Activated T-helper 1 cell treated with anti-CD3 and anti-CD28 coated beads, Interleukin-12 subunit alpha, Interleukin-12 subunit beta, Interleukin-2, Interleukin-4 antibody, amounts not matched to agents 30 ng/mL and 10 ng/mL and 1 ng/mL, durations not matched to agents 14 hours and 24 hours and 36 hours (primary cell): ENCODE results near the gene GGT6. TPM values are rescaled to one million over a fixed set of nuclear protein-coding genes. Genes with fewer than 3 reads are reported as not detected.
"Not testable (repeated sequence)": the region's sequence is repeated elsewhere in the genome, so short reads cannot be mapped to it uniquely, and the experiment has no call there.

Experiments used
- DNase-seq: peaks from one replicate; pipeline ENCODE4 v3.0.0; 2021; ENCODE audit warnings: low spot score
- H3K27ac Mint-ChIP-seq: one replicate; pipeline ENCODE4 v1.8.0; 2021; ENCODE audit warnings: mild to moderate bottlenecking, mixed read lengths
- H3K27me3 Mint-ChIP-seq: one replicate; pipeline ENCODE4 v1.8.0; 2022; ENCODE audit warnings: mild to moderate bottlenecking, moderate library complexity, mixed read lengths; ENCODE audit not compliant: insufficient read depth
- H3K36me3 Mint-ChIP-seq: one replicate; pipeline ENCODE4 v1.8.0; 2021; ENCODE audit warnings: low read depth, mixed read lengths
- H3K4me1 Mint-ChIP-seq: one replicate; pipeline ENCODE4 v1.8.0; 2021; ENCODE audit warnings: low read depth, mixed read lengths
- H3K4me3 Mint-ChIP-seq: one replicate; pipeline ENCODE4 v1.8.0; 2021; ENCODE audit warnings: mild to moderate bottlenecking, moderate library complexity, mixed read lengths
- H3K9me3 Mint-ChIP-seq: one replicate; pipeline ENCODE4 v1.8.0; 2021; ENCODE audit warnings: mixed read lengths
- intact Hi-C: fragments of 100-400 bp; cut with micrococcal nuclease; formaldehyde crosslinking; loops from one replicate; pipeline ENCODE4 v1.15.1; 2024
- total RNA-seq: library from RNA; stranded (reverse); gene quantifications from 2 replicates; pipeline ENCODE4 v1.2.3, GENCODE V29; 2022

Gene GGT6
- not detected in 2 replicates for total RNA-seq

- intact Hi-C loops: loop anchor here (5.0 to 10.0 kb wide), 3 partner anchors 142 to 346 kb away; partner anchors contain the start of gene PELP1
- DNase-seq: no peak
- H3K4me3 Mint-ChIP-seq: no peak within 1 kb of the TSS
- peaks cover 43% of the 10 kb centered on the region for H3K4me1 Mint-ChIP-seq
- H3K36me3 Mint-ChIP-seq: no peaks in the 10 kb centered on the region
- no peaks in the 10 kb centered on the region for H3K27me3 Mint-ChIP-seq
- H3K27ac Mint-ChIP-seq: no peak within 1 kb of the TSS
- no peaks in the 10 kb centered on the region for H3K9me3 Mint-ChIP-seq
These were observed at the start of gene GGT6 for GRCh38 chr17:4560421-4560820. GGT6 (minus strand) TSS chr17:4560577; CDS start chr17:4560521, 56 bp downstream.

GRCh38 chr17:4610162-4610561 is 49.8 kb upstream of the GGT6 start:
- intact Hi-C loops: no loop called here

GRCh38 chr17:4609761-4610160 is 49.4 kb upstream of the GGT6 start:
- intact Hi-C loops: no loop called here
- DNase-seq: no peak
- H3K9me3 Mint-ChIP-seq: no peaks in the 10 kb centered on the region
- no peaks in the 10 kb centered on the region for H3K36me3 Mint-ChIP-seq
- no peak overlapping the region for H3K4me3 Mint-ChIP-seq
- no peak overlapping the region for H3K27ac Mint-ChIP-seq
- peaks cover 26% of the 10 kb centered on the region for H3K27me3 Mint-ChIP-seq
- no peaks in the 10 kb centered on the region for H3K4me1 Mint-ChIP-seq

More at GRCh38 chr17:4610162-4610561, 49.8 kb upstream of the GGT6 start:
- Mint-ChIP-seq H3K27me3 (peaks cover 26% of the 10 kb centered on the region), H3K36me3 (no peaks in the 10 kb centered on the region), H3K9me3 (no peaks in the 10 kb centered on the region), H3K27ac (no peak overlapping the region), H3K4me1 (no peaks in the 10 kb centered on the region), H3K4me3 (no peak overlapping the region)
- DNase-seq: no peak

- no peak overlapping the region for H3K4me3 Mint-ChIP-seq
- DNase-seq: no peak
- H3K36me3 Mint-ChIP-seq: no peaks in the 10 kb centered on the region
- H3K27me3 Mint-ChIP-seq: peaks cover 26% of the 10 kb centered on the region
- H3K9me3 Mint-ChIP-seq: no peaks in the 10 kb centered on the region
- no peak overlapping the region for H3K27ac Mint-ChIP-seq
- intact Hi-C loops: no loop called here
- H3K4me1 Mint-ChIP-seq: no peaks in the 10 kb centered on the region
These were observed 47.4 kb upstream of the GGT6 start for GRCh38 chr17:4607773-4608187.

- no peak overlapping the region for H3K27ac Mint-ChIP-seq
- intact Hi-C loops: no loop called here
- DNase-seq: no peak
- H3K4me1 Mint-ChIP-seq: no peaks in the 10 kb centered on the region
- H3K27me3 Mint-ChIP-seq: peaks cover 26% of the 10 kb centered on the region
- H3K36me3 Mint-ChIP-seq: no peaks in the 10 kb centered on the region
- H3K4me3 Mint-ChIP-seq: no peak overlapping the region
- no peaks in the 10 kb centered on the region for H3K9me3 Mint-ChIP-seq
These were observed 46.9 kb upstream of the GGT6 start for GRCh38 chr17:4607261-4607741.

- H3K4me3 Mint-ChIP-seq: no peak overlapping the region
- H3K9me3 Mint-ChIP-seq: no peaks in the 10 kb centered on the region
- intact Hi-C loops: no loop called here
- DNase-seq: no peak
- H3K36me3 Mint-ChIP-seq: no peaks in the 10 kb centered on the region
- no peaks in the 10 kb centered on the region for H3K4me1 Mint-ChIP-seq
- peaks cover 23% of the 10 kb centered on the region for H3K27me3 Mint-ChIP-seq
- H3K27ac Mint-ChIP-seq: no peak overlapping the region
These were observed 45.4 kb upstream of the GGT6 start for GRCh38 chr17:4605826-4606225.

GRCh38 chr17:4604736-4605135 is 44.4 kb upstream of the GGT6 start:
- H3K27ac Mint-ChIP-seq, H3K4me1 Mint-ChIP-seq, H3K36me3 Mint-ChIP-seq, H3K9me3 Mint-ChIP-seq, H3K4me3 Mint-ChIP-seq, intact Hi-C loops, DNase-seq: not testable (repeated sequence)
- H3K27me3 Mint-ChIP-seq: peaks cover 15% of the 10 kb centered on the region

GRCh38 chr17:4604111-4604644 is 43.8 kb upstream of the GGT6 start:
- no peak overlapping the region for H3K27ac Mint-ChIP-seq
- H3K4me1 Mint-ChIP-seq: no peaks in the 10 kb centered on the region
- H3K27me3 Mint-ChIP-seq: peaks cover 12% of the 10 kb centered on the region
- no peaks in the 10 kb centered on the region for H3K9me3 Mint-ChIP-seq
- no peak overlapping the region for H3K4me3 Mint-ChIP-seq
- DNase-seq: no peak
- intact Hi-C loops: no loop called here
- H3K36me3 Mint-ChIP-seq: no peaks in the 10 kb centered on the region

GRCh38 chr17:4602041-4602440 is 41.7 kb upstream of the GGT6 start:
- no peaks in the 10 kb centered on the region for H3K4me1 Mint-ChIP-seq
- no peaks in the 10 kb centered on the region for H3K9me3 Mint-ChIP-seq
- intact Hi-C loops: no loop called here
- H3K27ac Mint-ChIP-seq: no peak overlapping the region
- no peak for DNase-seq
- H3K27me3 Mint-ChIP-seq: peaks cover 3% of the 10 kb centered on the region
- H3K4me3 Mint-ChIP-seq: no peak overlapping the region
- H3K36me3 Mint-ChIP-seq: no peaks in the 10 kb centered on the region

- Mint-ChIP-seq H3K4me3 (no peak overlapping the region), H3K27ac (no peak overlapping the region), H3K4me1 (no peaks in the 10 kb centered on the region), H3K9me3 (no peaks in the 10 kb centered on the region), H3K36me3 (no peaks in the 10 kb centered on the region), H3K27me3 (peaks cover 3% of the 10 kb centered on the region)
- intact Hi-C loops: no loop called here
- no peak for DNase-seq
These were observed 40.9 kb upstream of the GGT6 start for GRCh38 chr17:4601326-4601725.

- Mint-ChIP-seq H3K36me3 (no peaks in the 10 kb centered on the region), H3K27ac (no peak overlapping the region), H3K27me3 (peaks cover 3% of the 10 kb centered on the region), H3K4me3 (no peak overlapping the region), H3K9me3 (no peaks in the 10 kb centered on the region), H3K4me1 (no peaks in the 10 kb centered on the region)
- intact Hi-C loops: no loop called here
- no peak for DNase-seq
These were observed 40.2 kb upstream of the GGT6 start for GRCh38 chr17:4600563-4600962.

- no peak for DNase-seq
- Mint-ChIP-seq H3K27me3 (peaks cover 3% of the 10 kb centered on the region), H3K27ac (no peak overlapping the region), H3K4me3 (no peak overlapping the region), H3K9me3 (no peaks in the 10 kb centered on the region), H3K36me3 (no peaks in the 10 kb centered on the region), H3K4me1 (no peaks in the 10 kb centered on the region)
- intact Hi-C loops: no loop called here
These were observed 39.3 kb upstream of the GGT6 start for GRCh38 chr17:4599505-4600281.

- peaks cover 4% of the 10 kb centered on the region for H3K27me3 Mint-ChIP-seq
- no peak for DNase-seq
- H3K4me3 Mint-ChIP-seq: no peak overlapping the region
- no peak overlapping the region for H3K27ac Mint-ChIP-seq
- H3K36me3 Mint-ChIP-seq: no peaks in the 10 kb centered on the region
- no peaks in the 10 kb centered on the region for H3K9me3 Mint-ChIP-seq
- H3K4me1 Mint-ChIP-seq: no peaks in the 10 kb centered on the region
- intact Hi-C loops: no loop called here
These were observed 38.6 kb upstream of the GGT6 start for GRCh38 chr17:4598776-4599504.
